SH-SY5Y (cell line): ENCODE data around the gene VTI1A.

Experiments
- GATA2 ChIP-seq: IDR thresholded peaks from 2 replicates; pipeline ENCODE4 v1.6.1; 2011; ENCODE audit warnings: mild to moderate bottlenecking, low read depth, low read length
- GATA3 ChIP-seq: IDR thresholded peaks from 2 replicates; pipeline ENCODE4 v1.6.1; 2011; ENCODE audit warnings: low read depth, mild to moderate bottlenecking, low read length, moderate library complexity

DNA sequence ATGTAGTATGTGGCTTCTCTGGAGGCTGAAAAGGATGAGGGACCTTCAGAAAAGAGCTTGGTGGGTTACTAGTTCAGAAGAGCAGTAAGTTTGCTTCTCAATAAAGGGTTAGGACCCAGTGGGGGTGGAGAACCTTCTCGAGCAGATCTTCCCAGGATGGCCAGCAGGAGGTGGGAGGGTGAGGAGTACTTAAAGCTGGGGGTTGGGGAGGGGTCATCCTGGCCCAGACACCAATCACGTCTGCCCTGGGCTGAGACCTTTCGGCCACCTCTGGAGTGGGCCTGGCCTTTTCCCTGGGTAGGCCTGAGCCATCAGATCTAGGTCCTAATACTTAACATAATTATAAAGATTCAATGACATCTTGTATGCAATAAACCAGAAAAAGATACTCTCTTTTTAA, 354.0 kb downstream of the VTI1A start:
- TF ChIP-seq GATA3 (no peak), GATA2 (no peak)
